Endometrium (tissue), 2 donors: Measurements from ENCODE around the gene NPPC.
"Not testable (repeated sequence)": the region's sequence is repeated elsewhere in the genome, so short reads cannot be mapped to it uniquely, and the experiment has no call there.

ENCODE experiments used
- FAIRE-seq: peaks from 2 replicates; lab custom pipeline; 2012; peaks lifted over from hg19 to GRCh38; lab: Jason Lieb, UNC
- donor health status: control.
- donor health status: control.

Gene NPPC, protein sequence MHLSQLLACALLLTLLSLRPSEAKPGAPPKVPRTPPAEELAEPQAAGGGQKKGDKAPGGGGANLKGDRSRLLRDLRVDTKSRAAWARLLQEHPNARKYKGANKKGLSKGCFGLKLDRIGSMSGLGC

DNA sequence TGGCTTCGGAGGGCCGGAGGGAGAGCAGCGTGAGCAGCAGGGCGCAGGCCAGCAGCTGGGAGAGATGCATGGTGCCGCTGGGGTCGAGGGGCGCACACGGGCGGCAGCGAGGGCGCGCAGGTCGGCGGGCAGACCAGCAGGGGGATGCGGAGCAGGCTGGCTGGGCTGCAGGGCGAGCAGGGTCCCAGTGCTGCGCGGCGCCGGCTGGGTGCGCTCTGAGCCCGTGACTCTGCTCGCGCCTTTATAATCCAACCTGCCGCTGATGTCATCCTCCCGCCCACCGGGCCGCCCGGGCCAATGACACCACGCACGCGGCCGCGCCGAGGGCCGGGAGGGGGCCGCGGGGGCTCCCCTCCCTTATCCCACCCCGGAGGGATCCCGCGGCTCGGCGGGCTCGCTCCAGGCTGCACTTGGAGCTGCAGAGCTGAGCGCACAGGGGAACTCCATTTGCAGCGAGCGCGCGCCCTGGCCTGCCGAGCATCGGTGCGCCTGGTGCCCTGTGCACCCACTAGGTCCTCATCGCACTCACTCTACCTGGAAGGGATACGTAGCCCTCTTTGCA, at the start of gene NPPC:
Gene NPPC, minus strand, starts transcription at position 217 of the 562 bp plus-strand sequence. Its CDS starts 147 bp downstream, at position 70.
- FAIRE-seq = no peak

DNA sequence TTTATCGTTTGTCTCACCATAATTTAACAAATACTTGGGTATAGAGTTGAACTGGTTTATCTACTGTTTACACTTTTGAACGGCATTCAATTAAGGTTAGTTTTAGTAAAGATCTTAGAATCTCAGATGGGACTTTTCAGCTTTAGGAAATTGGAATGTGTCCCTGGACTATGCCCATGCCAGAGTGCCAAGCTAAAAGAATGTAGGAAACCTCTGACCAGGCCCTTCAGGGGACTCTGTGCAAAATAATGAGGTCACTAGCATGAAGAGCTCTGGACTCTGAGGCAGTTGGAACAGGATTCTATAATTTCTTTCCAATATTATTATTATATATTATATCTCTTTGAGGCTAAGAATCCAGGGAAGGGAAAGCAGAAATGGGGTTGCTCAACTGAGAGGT, 48.8 kb upstream of the NPPC start:
- no peak for FAIRE-seq

DNA sequence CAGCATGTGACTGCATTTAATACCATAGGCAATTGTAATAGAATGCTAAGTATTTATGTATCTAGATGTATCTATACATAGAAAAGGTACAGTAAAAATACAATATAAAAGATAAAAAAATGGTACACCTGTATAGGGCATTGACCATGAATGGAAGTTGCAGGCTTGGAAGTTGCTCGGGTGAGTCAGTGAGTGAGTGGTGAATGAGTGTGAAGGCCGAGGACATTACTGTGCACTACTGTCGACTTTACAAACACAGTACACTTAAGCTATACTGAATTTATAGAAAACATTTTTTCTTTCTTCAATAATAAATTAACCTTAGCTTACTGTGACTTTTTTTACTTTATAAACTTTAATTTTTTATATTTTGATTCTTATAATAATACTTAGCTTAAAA, 44.3 kb upstream of the NPPC start:
- no peak for FAIRE-seq

DNA sequence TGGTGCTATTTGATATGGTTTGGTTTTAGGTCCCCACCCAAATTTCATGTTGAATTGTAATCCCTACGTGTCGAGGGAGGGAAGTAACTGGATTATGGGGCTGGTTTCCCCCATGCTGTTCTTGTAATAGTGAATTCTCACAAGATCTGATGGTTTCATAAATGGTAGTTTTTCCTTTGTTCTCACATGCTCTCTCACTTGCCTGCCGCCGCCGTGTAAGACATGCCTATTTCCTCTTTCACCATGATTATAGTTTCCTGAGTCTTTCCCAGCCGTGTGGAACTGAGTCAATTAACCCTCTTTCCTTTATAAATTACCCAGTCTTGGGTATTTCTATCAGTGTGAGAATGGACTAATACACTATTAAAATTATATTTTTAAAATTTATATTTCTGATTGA, 42.6 kb upstream of the NPPC start:
- FAIRE-seq = no peak

DNA sequence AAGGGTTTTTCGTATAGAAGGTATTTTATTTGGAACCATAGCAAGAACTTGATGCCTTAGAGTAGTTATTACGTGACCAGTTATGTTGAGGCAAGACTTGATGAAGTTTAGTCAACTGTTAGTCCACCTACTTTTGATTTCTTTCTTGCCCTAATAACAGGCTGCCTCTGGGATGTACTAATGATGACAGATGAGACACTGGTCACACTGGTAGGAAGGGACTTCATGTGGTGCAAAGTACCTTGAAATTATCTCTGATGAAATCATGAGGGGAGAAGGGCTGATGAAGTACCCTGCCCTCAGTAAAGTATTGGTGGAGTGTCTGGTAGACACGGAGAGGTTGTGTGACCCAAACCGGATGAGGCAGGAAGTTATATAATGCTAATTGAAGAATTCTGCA, 40.7 kb upstream of the NPPC start:
- no peak for FAIRE-seq

DNA sequence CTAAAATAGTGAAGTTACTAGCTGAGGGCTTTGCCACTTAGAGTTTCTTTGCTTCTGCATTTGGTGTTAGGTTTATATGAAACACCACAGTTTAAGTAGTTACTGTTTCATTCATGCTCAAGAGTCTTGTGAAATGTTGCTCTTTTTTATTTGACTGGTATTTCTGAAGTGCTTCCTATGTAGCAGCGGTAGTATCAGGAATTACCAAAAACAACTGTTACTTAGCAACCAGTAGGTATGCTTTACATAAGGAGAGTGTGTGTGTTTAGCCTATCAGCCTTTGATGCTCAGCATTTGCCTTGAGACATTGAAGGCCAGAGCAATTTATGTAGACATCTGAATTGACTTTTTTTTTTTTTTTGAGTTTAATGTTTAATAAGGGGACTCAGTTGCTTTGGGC, 38.9 kb upstream of the NPPC start:
- FAIRE-seq = no peak

DNA sequence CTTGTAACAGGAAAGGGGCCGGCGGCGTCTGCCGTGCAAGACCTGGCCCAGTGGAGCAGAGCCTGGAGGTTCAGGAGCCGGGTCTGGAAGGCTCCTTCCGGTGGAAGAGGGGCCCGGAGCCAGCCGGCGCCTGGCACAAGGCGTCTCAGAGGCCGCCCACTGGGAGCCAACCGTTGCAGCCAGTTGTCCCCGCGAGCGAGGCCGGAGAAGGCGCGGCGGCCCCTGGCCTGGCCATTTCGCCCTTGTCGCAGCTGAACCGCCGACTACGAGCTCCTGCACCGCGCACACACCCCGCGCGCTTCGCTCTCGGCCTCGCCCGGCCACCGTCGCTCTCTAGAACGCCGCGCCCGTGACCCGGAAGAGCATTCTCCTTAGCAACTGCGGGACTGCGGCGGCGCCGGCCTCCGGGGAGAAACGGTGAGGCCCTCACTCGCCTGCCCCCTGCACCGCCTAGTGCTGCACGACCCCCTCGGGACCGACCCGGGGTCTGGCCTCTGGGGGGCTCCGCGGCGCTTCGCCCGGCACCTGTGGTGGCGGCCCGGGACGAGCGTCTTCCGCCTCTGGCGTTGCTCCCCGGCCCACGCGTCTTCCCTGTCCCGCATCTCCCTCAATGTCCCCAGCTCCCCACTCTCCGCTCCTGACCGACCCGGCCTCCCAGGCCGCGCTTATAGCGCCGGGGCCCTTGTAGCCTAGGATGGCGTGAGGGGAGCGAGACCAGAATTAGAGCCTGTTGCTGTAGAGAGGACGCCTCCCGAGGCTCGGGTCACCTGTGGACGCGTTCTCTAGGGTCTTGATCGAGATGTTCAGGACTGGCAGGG, 35.4 kb upstream of the NPPC start, which contains the start of gene DIS3L2:
Gene DIS3L2, plus strand, starts transcription at position 365 of the 818 bp plus-strand sequence. CDS start 53,215 bp downstream, outside the sequence.
- no peak for FAIRE-seq

DNA sequence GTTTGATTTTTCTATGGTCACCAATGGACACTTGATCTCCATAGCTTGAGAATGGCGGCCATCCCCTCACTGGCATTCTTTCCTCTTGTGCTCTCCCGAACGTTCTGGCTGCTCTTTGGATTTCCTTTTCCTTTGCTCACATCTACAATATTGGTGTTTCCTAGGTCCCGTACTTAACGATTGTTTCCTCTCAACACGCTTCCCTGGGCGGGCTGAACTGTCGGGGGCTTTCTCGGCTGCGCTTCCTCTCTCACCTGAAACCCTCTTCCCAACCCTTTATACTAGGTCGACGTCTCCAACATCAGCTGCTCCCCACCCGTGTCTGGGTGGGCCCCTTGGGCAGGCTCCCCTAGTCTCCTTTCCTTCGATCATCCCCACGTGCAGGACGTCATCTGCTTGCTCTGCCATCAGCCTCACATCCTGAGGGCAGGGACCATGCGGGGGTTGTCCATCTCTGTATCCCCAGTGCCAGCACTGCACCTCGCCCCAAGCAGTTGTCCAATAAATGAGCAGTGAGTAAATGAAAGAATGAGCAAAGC, 34.7 kb upstream of the NPPC start:
- no peak for FAIRE-seq

DNA sequence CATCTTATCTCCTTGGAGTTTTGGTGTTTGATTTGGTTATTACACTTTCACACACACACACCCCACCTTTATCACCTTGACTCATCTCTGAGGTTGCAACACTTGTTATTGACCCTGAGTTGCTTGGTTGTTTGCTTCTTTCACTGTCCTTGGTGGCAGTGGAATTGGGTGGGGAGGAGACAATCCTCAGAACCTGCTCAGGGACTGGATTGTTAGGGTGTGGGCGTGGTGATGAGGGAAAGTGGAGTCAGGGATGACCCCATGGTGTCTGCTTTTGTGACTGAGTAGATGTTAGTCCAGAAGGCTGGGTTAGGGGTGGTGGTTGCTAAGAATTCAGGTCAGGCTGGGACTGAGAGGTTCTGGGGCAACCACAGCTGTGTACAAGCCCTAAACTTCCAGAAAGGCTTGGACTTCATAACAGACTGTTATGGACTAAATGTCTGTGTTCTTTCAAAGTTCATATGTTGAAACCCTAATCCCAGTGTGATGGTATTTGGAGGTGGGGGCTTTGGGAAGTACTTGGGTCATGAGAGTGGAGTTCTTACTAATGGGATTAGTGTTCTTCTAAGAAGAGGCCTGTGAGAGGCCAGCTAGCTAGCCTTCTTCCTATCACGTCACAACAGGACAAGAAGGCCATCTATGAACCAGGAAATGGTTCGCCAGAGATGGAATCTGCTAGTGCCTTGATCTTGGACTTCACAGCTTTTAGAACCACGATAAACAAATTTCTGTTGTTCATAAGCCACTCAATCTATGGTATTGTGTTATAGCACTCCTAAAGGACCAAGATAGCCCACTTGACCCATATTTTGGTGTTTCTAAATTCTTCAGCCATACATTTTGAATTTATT, 31.9 kb upstream of the NPPC start:
- no peak for FAIRE-seq

DNA sequence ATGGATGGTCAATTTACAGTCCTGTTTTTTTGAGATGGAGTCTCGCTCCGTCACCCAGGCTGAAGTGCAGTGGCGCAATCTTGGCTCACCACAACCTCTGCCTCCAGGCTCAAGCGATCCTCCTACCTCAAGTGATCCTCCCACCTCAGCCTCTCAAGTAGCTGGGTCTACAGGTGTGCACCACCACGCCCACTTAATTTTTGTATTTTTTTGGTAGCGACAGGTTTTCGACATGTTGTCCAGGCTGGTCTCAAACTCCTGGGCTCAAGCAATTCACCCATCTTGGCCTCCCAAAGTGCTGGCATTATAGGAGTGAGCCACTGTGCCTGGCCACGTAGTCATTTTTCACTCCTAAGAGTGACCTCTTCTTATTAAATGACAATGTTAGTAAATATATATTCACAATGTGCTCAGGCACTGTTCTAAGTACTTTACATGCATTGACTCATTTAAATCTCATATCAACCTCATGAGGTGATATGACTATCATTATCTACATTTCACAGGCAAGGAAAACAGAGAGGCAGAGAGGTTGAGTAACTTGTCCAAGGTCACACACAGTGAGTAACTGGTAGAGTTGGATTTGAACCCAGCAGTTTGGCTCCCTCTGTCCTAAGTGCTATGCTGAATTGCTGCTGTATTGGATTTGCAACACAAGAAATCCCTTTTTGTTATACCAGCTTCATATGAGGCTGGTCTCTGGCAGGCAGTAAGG, 29.7 kb upstream of the NPPC start:
- no peak for FAIRE-seq

DNA sequence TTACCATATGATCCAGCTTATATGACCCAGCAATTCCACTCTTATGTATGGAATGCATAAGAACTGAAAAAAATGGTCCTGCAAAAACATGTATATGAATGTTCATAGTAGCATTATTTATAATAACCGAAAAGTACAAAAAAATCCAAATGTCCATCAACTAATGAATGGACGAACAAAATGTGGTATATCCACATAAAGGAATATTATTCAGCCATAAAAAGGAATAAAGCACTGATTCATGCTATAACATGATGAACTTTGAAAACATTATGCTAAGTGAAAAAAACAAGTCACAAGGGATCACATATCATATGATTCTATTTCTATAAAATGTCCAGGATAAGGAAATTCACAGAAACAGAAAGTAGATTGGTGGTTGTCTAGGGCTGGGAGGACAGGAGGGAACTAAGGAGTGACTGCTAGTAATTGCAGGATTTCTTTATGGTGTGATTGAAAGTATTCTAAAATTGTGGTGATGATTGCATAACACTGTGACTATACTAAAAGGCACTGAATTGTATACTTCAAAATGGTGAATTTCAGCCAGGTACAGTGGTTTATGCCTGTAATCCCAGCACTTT, 25.3 kb upstream of the NPPC start:
- FAIRE-seq = no peak

DNA sequence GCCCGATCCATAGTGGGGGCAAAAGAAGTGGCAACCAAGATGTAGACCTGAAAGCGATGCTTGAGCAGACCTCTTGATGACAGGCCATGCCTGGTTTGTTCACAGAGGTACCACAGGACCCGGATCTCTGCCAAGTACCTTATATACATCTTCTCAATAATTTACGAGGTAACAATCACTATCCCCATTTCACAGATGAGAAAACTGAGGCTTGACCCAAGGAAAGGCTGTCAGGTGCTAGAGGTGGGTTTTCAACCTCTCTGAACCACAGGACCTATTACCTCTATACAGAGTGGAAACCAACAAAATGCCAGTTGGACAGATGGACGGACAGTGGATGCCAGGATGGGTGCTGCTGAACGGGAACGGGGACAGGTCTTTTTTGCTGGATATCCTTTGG, 21.5 kb upstream of the NPPC start:
- FAIRE-seq = no peak

DNA sequence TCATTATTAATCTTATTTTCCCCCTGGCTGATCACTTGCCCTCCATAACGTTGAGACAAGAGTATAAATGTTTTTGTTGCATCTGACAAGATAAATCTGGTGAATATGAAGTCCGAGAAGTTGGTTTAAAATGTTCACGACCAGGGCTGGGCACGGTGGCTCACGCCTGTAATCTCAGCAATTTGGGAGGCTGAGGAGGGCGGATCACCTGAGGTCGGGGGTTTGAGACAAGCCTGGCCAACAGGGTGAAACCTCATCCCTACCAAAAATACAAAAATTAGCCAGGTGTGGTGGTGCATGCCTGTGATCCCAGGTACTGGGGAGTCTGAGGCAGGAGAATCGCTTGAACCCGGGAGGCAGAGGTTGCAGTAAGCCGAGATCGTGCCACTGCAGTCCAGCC, 20.9 kb upstream of the NPPC start:
- not testable (repeated sequence) for FAIRE-seq

DNA sequence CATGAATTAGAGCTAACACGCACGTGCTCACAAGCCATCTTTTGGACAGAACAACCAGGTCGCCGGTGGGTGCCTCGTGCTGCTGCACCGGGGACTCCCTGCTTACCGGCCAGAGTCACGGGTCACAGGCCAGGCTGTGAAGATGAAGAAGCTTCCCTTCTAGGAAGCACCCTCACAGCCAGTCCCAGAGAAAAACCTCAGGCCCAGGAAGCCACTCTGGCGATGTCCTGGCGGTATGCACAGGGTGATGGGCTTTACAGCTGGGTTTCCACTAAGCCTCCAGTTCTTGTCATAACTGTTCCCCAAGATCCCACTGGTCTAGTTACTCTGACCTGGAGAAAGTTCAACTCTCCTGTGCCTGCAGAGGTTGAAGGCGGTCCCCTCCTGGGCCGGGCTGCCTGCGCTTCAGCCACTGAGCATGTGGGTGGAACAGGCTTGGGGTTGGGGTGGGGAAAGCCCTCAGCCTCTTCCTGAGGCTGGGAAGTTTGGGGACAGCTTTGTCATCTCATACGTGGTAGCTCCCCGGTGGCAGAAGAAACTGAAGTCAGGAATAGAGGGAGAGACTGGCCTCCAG, 20.1 kb upstream of the NPPC start:
- FAIRE-seq = no peak

DNA sequence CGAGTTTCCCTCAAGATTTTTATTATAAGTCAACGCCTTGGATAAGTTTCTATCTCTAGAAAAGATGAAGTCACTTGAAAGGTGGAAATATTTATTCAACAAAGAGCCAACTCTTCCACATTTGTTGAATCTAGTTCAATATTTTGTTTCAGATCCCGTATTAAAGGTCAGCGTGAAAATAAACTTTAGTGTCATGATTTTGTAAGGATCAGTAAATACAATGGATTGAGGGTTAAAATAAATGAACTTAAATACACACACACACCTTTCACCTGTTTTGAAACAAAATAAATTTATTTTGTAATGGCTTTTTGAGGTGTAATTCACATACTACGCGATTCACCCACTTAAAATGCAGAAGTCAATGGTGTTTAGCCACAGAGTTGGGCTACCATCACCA, 16.0 kb upstream of the NPPC start:
- FAIRE-seq = no peak

DNA sequence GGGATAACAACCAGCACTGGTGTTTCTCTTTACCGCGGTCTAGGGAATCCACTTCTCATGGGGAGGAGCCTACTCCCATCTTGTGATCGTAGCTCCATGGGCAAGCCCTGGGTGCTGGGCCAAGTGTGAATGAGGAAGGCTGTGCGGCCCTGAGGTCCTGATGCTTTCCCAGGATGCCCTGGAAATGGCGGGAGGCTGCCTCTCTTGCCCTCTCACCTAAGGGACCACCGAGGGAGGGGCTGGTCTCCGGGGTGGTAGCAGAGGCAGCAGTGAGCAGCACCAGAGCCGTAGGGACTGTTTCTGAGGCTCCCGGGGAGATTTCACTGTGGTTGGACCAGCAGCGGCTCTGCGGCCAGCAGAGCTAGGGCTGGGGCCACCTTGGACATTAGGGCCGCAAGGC, 15.5 kb upstream of the NPPC start:
- no peak for FAIRE-seq

DNA sequence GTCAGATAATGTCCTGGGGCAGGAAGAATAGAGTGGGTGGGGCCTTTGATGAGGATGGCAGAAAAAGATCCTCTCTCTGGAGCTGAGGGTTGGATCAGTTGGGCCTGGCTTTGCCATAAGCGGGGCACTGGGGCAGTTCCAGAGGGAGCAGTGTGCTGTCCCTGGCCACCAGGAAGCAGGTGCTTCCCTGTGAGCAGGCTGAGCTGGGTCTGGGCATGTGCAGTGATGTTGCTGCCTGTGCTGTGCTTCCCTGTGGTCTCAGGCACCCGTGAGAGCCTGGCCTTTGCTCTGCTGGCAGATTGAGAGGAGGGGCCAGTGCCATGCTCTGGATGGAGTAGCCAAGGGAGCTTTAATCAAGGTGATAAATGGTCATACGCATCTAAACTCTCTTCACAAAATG, 14.6 kb upstream of the NPPC start:
- no peak for FAIRE-seq

DNA sequence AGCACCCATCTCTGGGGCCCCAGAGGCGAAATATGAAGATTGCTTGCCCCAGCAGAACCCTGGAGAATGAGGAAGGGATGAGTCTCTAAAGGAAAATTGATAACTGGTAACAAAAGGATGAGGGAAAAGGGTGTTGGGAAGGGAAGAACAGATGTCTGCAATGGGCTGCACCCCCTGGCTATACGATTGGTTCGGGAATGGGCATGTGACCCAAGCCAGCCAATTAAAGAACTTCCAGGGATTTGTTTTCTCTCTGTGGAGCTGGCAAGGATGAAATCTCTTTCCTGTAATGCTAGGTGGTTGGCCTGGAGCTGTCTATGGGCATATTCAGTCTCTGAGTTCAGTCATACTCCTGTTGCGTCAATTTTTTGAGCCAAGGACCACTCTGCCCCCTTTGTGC, 12.8 kb upstream of the NPPC start:
- FAIRE-seq = no peak

DNA sequence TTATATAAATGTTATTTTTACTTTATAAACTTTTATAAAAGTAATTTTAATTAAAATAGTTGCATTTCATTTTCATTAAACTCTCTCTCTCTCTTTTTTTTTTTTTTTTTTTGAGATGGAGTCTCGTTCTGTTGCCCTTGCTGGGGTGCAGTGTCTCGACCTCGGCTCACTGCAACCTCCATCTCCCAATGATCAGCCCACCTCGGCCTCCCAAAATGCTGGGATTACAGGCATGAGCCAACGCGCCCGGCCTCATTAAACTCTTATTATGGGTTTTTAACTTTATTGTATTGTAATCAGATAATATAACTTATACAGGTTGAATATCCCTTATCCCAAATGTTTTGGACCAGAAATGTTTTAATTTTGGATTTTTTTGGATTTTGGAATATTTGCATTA, 10.9 kb upstream of the NPPC start:
- FAIRE-seq = no peak

DNA sequence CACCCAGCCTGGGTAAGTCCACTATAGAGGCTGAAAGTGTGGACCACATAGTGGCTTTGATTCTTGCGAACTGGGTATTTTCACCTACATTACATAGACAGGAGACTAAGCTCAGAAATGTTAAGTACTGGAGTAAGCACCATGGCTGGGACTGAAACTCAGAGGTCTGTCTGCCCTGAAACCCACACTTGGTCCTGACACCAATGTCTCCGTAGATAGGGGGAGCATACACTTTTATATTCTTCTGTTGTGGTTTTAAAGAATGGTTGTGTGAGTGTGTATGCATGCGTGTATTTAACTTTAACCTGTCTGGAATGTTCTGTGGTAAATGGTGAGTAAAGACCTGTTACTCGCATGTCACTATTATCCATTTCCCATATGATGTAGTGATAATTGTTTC, 10.3 kb upstream of the NPPC start:
- no peak for FAIRE-seq

DNA sequence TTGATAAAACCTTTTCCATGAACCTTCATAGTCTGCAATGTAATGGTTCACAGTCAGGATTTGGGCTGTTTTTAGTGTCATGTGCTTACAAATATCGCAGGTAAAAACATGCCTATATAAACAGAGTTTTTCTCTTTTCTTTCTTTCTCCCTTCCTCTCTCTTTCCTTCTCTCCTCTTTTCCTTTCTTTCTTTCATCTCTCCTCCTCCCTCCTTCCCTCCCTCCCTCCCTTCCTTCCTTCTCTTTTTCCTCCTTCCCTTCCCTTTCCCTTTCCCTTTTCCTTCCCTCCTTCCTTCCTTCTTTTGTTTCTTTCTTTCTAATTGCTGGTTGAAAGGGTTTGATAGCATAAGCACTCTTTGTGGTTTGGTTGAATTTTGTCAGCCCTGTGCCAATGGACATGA, 9.6 kb upstream of the NPPC start:
- FAIRE-seq = no peak
